ENCODE measurements around the gene TTLL13. TPM values are rescaled to one million over a fixed set of nuclear protein-coding genes. Genes with fewer than 3 reads are reported as not detected.

Gene TTLL13
- total RNA-seq, 1 donor from 2014 or later: 0.32 TPM

Other genes starting within 250 kb of the TTLL13 start
- 30.2 TPM for gene ZNF710, start 248.2 kb upstream of the TTLL13 start, total RNA-seq
- gene IDH2, start 147.1 kb upstream of the TTLL13 start, total RNA-seq: 73.2 TPM
- 79.7 TPM for gene SEMA4B, start 48.2 kb upstream of the TTLL13 start, total RNA-seq
- 106 TPM for gene CIB1, start 15.6 kb upstream of the TTLL13 start, total RNA-seq
- gene GDPGP1, start 15.3 kb upstream of the TTLL13 start, total RNA-seq: 12.6 TPM
- 91.8 TPM for gene NGRN, start 16.1 kb downstream of the TTLL13 start, total RNA-seq
- 18.4 TPM for gene ZNF774, start 102.7 kb downstream of the TTLL13 start, total RNA-seq
- gene IQGAP1, start 138.7 kb downstream of the TTLL13 start, total RNA-seq: 159 TPM

Data from mucosa of gallbladder (tissue), 1 donor.